GM18519 (cell line): ENCODE results near the gene CD48.

Source experiments
- ATAC-seq: cut with Tn5 transposase; IDR thresholded peaks from one replicate; pipeline ENCODE4 v1.9.1; 2021; ENCODE audit warnings: mild to moderate bottlenecking, moderate library complexity; ENCODE audit not compliant: unreplicated experiment, low FRiP score

Gene CD48

DNA sequence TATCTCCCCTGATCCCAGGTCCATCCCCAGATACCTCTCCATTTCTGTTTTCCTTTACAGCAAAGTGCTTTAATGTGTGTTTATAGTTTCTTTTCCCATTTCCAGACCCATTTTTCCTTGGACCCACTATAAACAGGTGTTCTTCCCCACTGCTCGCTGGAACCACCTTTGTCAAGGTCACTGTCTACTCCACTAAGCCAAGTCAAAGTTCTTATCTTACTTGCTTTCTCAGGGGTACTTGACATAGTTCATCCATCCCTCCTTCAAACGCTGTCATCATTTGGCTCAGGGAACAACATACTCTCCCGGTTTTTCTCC is 73.1 kb downstream of the CD48 start:
- ATAC-seq = no peak

DNA sequence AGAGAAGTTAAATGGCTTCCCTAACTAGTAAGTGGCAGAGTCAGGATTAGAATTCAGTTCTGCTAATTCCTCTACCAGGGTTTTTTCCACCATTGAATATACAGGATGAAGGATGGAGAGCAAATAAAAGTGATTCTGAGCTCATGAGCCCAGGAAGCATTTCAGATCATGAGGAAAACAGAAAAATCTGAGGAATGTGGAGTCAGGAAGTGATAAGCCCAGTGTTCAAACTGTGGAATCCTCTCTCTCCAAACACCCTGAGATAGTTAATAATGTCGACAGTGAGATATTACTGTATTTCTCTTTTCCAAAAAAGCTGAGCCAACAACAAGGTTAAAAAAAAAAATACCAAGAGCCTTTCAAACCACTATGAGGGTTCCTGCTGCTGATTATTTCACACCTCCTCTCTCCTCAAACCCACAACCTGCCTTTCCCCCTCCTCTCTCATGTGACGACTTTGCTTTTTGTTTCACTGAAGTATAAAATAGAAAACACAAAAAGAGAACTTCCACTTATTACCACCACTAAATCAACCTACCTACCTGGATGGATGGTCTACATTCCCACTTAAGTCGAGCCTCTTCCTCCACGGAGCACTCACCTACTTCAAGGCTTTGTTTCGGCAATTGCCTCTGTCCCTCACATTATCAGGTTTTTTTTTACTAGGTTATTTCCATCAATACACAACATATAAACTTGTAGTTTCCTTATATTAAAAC is 73.6 kb downstream of the CD48 start:
- ATAC-seq = no peak

DNA sequence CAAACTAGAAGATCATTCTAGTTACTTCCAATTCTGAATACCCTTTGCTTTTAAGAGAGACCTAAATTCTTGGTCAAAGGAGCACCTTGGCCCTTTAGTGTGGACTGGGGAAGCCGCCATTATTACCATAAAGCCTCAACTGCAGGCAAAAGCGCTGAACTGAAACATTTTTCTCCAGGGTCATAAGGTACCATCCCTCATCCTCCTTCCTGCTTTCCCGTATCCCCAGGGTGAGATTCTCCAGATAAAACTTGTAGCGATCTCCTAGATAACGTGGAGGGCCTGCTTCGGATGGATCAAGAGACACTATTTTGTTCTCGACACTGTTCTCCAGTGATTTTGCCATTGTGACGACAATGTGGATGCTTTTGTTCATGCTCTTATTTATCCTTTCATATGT is 74.6 kb downstream of the CD48 start:
- no peak for ATAC-seq

DNA sequence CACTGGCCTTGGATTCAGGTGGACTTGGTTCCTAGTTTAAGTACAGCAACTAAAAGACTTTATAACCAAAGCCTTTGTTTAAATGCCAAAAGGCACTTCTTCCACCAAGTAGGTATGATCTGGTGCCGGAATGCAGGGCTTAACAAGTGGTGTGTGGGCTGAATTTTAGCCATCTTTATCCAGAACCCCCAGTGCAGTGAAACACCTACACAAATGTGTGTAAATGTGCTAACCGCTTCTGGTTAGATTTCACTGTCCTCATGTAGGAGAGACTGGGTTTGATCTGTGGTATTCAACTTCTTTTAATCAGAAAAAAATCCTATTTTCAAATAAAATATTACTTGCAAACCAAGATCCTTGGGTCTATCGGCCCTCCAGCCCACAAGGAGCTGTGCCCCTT is 75.1 kb downstream of the CD48 start:
- no peak for ATAC-seq

DNA sequence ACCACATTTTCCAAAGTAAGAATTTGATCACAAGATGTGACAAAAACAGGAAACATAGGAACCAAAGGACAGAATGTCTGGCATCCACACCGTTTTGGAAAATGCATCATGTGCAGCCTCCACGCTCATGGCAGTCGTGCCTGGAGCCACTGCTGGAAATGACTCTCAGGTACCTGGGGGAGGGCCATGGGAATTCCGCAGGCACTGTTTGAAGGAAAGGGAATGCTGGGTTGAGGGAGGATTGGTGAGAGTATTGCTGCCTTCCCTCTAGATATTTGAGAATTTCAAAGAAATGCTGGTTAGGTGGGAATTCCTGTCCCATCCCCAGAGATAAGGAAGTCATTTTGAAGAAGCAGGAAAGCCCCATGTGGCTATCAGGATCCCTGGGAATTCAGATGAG is 75.5 kb downstream of the CD48 start:
- ATAC-seq = no peak

DNA sequence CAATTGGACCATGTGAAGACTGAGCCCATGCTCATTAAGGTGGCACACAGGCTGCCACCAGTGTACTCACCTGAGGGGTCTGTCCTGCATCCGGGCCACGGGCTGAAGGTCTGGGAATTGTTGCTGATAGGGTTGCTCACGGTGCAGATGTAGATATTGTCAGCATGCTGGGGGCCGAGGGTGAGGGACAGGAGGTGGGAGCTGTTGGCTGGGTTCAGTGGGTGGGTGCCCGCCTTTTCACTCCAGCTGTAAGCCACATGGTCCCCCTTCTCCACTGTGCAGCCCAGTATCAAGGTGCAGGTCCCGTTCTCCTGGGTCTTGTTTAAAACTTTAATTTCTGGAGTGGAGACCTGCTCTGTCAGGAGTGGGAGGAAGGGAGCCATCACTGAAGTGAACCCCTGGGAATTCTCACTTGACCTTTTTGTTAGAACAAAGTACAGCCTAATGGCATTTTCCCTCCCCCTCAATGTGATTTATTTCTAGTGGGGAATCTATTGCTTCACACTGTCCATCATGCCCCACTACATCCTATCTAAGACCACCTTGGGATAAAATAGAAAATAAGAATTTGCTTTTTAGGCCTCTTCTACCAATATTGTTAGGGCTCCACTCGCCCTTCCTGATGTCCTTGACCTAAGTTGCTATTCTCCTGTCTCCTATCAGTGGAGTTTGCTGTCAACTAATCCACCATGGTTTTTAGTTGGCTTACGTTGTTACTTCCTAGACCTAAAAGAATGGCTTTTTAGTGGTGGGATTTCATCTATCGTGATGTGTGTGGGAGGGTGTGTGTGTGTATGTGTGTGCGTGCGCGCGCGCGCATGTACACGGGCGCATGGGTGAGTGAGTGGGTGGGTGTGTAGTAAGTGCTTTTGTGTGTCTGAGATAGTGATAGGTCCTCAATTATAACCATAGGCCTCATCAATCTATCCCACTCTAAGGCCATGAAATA is 76.8 kb downstream of the CD48 start:
- ATAC-seq = no peak

DNA sequence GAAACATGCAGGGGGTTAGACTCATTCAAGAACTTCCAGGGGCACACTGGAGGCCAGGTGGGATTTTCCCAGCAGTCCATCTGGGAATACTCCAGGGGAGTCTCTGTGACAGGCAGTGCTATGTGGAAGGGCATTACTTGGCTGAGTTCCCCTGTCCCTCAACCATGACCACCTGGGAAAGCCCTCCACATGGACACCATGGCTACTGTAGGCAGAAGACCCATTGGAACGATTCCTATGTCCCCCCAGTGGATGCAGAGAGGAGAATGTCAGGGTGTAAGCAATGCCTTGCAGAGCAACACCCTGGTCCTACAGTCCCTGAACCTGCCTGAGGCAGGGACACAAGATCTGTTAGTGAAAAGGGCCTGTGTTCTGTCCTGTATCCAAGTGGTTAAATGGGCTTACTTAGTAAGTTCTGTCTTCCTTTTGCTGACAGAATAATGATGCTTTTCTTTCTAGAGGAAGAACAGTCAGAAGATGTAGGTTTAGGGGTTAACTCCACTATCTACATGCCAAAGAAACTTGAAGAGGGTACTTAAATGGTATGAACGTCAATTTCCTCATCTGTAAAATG is 78.2 kb downstream of the CD48 start:
- ATAC-seq = no peak

DNA sequence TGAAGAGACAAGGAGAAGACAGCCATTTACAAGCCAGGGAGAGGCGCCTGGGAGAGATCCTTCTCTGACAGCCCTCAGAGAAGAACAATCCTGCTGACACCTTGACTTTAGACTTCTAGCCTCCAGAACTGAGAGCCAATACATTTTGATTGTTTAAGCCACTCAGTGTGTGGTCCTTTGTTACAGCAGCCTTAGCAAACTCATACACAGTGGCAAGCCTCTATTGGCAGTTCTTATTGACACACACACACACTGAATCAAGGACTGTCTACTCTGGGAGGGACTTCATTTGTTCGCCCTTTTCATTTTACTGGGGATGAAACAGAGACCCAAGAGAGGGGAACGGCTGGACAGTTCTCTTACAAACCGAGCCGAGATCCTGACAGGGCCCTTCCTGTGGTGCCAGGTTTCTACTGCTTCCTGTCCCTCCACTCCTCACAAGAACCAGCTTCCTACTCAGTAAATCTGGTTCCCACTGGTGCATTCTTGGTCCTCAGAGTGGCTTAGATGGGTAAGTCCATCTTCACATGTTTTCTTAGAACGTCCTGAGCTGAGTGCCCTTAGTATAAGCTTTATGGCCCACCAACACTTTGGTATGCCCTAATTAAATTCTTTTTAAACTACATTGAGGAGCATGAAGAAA is 79.5 kb downstream of the CD48 start:
- no peak for ATAC-seq

DNA sequence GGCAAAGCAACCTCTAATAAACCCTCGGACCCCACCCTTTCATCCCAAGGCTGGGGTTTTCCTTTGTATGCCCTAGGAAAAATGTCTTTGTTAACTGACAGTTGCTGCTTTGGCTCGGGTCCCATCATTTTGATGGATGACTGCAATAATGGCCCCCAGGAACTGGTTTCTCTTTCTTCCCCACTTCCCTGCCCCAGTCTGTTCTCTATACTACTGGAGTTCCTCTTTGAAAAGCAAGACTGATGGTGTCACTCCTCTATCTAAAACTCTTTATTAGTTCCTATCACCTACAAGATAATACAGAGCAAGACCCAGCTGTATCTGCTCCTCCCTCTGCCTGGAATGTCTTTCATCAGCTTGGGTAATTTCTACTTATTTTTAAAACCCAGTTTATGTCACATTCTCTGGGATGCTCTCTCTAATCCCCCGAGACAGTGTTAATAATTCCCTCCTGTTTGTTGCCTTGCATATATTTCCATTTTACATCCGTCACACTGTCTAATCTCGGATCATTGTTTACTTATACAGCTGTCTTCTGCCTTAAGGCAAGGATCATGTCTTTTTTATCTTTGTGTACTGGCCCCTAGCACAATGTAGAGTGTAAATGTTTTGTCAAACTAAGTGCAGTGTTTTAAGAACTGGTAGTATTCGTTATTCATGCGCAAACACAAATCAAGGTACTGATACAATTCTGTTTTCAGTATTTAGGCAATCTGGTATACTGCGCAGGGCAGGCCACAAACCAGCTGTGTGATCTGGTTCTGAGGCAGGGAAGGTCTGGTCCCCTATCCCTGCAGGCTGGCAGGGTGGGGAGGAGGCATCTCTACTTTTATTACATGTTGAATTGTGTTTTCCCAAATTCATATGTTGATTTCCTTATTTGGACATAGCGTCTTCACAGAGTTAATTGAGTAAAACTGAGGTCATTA is 80.8 kb downstream of the CD48 start:
- no peak for ATAC-seq

DNA sequence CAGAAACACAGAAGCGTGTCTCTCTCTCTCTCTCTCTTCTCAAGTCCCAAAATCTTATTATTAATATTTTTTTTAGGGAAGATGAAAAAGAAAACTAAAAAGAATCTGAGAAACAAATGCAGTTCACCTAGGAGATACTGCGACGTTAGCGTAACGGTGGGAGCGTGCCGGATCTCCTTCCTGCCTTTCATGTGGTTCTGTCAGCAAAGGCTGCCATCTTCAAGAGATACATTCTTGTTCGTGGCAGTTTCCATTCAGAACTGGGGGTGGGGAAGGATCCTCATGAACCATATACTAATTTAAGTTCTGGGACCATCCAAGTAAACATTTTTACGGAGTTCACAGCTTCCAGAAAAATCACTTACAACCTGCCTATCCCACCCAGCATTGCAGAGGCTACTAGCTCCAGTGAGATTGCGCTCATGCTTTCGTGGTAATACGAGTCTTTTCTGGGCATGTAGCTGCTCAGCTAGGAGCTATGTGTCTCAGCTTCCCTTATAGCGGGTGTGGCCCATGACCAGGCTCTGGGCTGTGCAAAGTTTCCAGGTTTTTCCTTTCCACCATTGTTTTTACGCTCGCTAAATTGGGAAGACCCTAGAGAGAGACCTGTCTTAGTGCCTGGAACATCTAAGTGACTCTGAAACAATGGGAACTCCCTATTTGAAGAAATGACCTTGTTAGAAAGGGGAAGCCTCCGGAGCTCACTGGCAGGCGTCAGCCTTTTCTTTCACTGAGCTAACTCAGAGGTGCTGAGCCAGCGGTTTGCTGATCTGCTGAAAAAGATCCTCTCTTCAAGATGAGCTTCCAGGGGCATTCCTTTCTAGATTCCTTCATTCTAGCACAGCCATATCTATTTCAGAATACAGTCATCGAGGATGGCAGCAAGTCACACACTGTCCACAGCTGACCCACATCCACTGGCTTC is 82.1 kb downstream of the CD48 start:
- no peak for ATAC-seq

DNA sequence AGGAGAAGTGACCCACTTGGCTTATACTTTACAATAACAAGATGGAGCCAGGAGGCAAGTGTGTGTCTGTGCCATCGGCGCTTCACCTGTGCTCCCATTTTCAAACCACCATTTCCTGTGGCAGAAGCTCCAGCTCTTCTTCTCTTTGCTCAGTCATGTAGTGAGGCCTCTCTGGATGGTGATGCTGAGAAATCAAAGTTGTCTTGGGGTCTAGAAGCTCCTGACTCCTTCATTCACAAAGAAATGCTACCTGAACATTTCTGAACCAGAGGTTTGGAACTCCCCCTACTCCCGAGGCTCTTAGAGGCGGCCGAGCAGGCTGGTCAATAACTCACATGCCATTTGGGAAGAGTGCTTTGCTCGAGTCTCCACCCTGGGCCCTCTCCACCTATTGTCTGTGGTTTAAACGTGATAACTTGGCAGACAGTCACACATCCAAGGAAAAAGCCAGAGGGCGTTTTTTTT is 82.8 kb downstream of the CD48 start:
- no peak for ATAC-seq
